Dendritic cell treated with granulocyte-macrophage colony-stimulating factor and Interleukin-4, amounts not matched to agents 40 ng/mL and 50 ng/mL, for 4 days (primary cell): ENCODE measurements around the gene OGDH.
"Not testable (repeated sequence)": the region's sequence is repeated elsewhere in the genome, so short reads cannot be mapped to it uniquely, and the experiment has no call there.

Experiments used
- H3K27ac Mint-ChIP-seq: one replicate; pipeline ENCODE4 v1.8.0; 2022; ENCODE audit warnings: mild to moderate bottlenecking, mixed read lengths
- H3K27me3 Mint-ChIP-seq: one replicate; pipeline ENCODE4 v1.8.0; 2022; ENCODE audit warnings: mild to moderate bottlenecking, mixed read lengths
- H3K36me3 Mint-ChIP-seq: one replicate; pipeline ENCODE4 v1.8.0; 2022; ENCODE audit warnings: low read depth, mixed read lengths
- H3K4me1 Mint-ChIP-seq: one replicate; pipeline ENCODE4 v1.8.0; 2022; ENCODE audit warnings: low read depth, mixed read lengths
- H3K4me3 Mint-ChIP-seq: one replicate; pipeline ENCODE4 v1.8.0; 2022; ENCODE audit warnings: mild to moderate bottlenecking, moderate library complexity, mixed read lengths
- H3K9me3 Mint-ChIP-seq: one replicate; pipeline ENCODE4 v1.8.0; 2022; ENCODE audit warnings: mixed read lengths
- intact Hi-C: fragments of 100-400 bp; cut with micrococcal nuclease; formaldehyde crosslinking; loops from one replicate; pipeline ENCODE4 v1.15.0; 2022

Gene OGDH

GRCh38 chr7:44711528-44711927 is 105.1 kb downstream of the OGDH start:
- intact Hi-C loops = loop anchor here (5.0 kb wide), 1 partner anchor 36 kb away; the partner anchor contains the start of gene ZMIZ2
- H3K4me3 Mint-ChIP-seq = no peak overlapping the region
- peaks cover 46% of the 10 kb centered on the region for H3K36me3 Mint-ChIP-seq
- H3K9me3 Mint-ChIP-seq = no peaks in the 10 kb centered on the region
- H3K27me3 Mint-ChIP-seq = peaks cover 7% of the 10 kb centered on the region
- peaks cover 32% of the 10 kb centered on the region for H3K4me1 Mint-ChIP-seq
- no peak overlapping the region for H3K27ac Mint-ChIP-seq

DNA sequence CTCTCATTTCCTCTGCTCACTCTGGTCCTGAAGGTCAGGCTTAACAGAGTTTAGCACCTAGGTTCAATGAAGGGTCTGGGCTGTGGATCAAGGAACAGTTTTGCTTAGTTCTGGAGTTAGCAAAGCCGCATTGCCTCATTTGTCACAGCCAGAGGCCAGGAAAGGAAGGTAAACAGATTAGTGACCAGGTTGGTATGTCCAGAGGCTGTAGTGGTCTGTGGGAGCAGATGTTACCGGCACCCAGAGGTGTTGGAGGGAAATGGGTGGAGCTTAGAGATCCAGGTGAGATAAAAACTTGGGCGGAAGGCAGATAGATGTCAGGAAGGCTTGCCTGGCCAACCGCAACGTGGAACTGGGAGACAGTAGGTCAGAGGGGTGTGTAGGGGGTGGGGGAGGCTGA is 105.6 kb downstream of the OGDH start:
- intact Hi-C loops = loop anchor here (5.0 kb wide), 1 partner anchor 35 kb away; the partner anchor contains the start of gene ZMIZ2
- Mint-ChIP-seq H3K27ac (no peak overlapping the region), H3K4me1 (peaks cover 29% of the 10 kb centered on the region), H3K36me3 (peaks cover 41% of the 10 kb centered on the region), H3K27me3 (peaks cover 7% of the 10 kb centered on the region), H3K9me3 (no peaks in the 10 kb centered on the region), H3K4me3 (no peak overlapping the region)

DNA sequence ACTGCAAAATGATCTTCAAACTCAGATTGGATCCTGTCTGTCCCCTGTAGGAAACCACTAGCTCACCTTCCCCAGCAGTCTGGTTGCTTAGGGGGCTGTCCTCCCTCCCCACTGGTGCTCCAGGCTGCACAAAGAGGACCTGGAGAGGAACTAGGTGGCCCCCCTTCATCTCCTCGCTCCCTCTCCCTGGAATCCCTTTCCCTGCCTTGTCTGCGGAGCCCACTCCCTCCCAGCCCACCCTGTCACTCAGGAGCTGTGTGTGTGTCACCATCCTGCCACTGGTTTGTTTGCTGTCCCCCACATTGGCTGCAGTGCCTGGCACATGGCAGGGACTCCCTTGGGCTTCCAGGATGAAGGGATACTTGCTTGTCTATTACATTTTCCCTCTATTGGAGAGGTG is 106.7 kb downstream of the OGDH start:
- H3K9me3 Mint-ChIP-seq = no peaks in the 10 kb centered on the region
- H3K36me3 Mint-ChIP-seq = peaks cover 30% of the 10 kb centered on the region
- intact Hi-C loops = loop anchor here (5.0 kb wide), 1 partner anchor 34 kb away; the partner anchor contains the start of gene ZMIZ2
- H3K4me1 Mint-ChIP-seq = peaks cover 18% of the 10 kb centered on the region
- H3K27ac Mint-ChIP-seq = no peak overlapping the region
- H3K4me3 Mint-ChIP-seq = no peak overlapping the region
- peaks cover 7% of the 10 kb centered on the region for H3K27me3 Mint-ChIP-seq

DNA sequence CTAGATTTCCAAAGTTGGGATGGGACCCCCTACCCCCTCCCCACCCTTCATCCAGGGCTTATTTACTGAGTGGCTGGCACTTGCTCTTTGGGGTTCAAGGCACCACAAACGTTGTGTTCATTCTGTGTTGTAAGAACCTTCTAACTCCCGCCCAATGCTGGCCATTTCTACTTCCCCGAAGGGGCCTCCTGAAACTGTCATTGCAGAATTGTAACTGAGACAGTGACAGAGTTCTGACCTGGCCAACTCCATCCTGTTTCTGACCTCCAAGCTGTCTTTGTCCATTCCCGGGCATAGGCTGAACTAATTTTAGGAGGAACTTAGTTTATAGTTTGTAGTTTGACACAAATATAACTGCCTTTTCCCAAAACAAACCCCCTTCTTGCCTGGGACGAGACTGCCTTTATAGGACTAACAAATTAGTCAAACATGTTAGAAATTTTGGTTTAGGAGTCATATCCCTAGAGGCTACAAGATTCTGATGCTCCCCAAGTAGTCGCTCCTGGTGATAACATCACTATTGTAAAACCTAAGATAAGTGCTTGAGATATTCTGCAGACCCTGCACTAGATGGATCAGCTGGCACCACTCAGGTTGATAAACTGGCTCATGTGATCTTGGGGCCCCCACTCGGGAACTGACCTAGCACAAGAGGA is 107.4 kb downstream of the OGDH start:
- Mint-ChIP-seq H3K4me1 (peaks cover 11% of the 10 kb centered on the region), H3K9me3 (no peaks in the 10 kb centered on the region), H3K27ac (no peak overlapping the region), H3K36me3 (peaks cover 23% of the 10 kb centered on the region), H3K27me3 (peaks cover 7% of the 10 kb centered on the region), H3K4me3 (no peak overlapping the region)
- intact Hi-C loops = loop anchor here (5.0 kb wide), 1 partner anchor 33 kb away; the partner anchor contains the start of gene ZMIZ2

GRCh38 chr7:44716205-44716604 is 109.8 kb downstream of the OGDH start:
- H3K4me3 Mint-ChIP-seq = no peak overlapping the region
- intact Hi-C loops = no loop called here
- peaks cover 7% of the 10 kb centered on the region for H3K4me1 Mint-ChIP-seq
- H3K27ac Mint-ChIP-seq = no peak overlapping the region
- no peaks in the 10 kb centered on the region for H3K9me3 Mint-ChIP-seq
- no peaks in the 10 kb centered on the region for H3K36me3 Mint-ChIP-seq
- H3K27me3 Mint-ChIP-seq = peaks cover 7% of the 10 kb centered on the region

- intact Hi-C loops = no loop called here
Observed at GRCh38 chr7:44720301-44720700, 113.9 kb downstream of the OGDH start.

GRCh38 chr7:44724276-44724675 is 117.8 kb downstream of the OGDH start:
- intact Hi-C loops = no loop called here
- Mint-ChIP-seq H3K4me1 (peaks cover 14% of the 10 kb centered on the region), H3K27me3 (no peaks in the 10 kb centered on the region), H3K27ac (no peak overlapping the region), H3K36me3 (no peaks in the 10 kb centered on the region), H3K4me3 (no peak overlapping the region), H3K9me3 (no peaks in the 10 kb centered on the region)

More at GRCh38 chr7:44720301-44720700, 113.9 kb downstream of the OGDH start:
- no peaks in the 10 kb centered on the region for H3K9me3 Mint-ChIP-seq
- no peak overlapping the region for H3K27ac Mint-ChIP-seq
- H3K4me3 Mint-ChIP-seq = no peak overlapping the region
- peaks cover 2% of the 10 kb centered on the region for H3K27me3 Mint-ChIP-seq
- H3K36me3 Mint-ChIP-seq = no peaks in the 10 kb centered on the region
- H3K4me1 Mint-ChIP-seq = no peaks in the 10 kb centered on the region

DNA sequence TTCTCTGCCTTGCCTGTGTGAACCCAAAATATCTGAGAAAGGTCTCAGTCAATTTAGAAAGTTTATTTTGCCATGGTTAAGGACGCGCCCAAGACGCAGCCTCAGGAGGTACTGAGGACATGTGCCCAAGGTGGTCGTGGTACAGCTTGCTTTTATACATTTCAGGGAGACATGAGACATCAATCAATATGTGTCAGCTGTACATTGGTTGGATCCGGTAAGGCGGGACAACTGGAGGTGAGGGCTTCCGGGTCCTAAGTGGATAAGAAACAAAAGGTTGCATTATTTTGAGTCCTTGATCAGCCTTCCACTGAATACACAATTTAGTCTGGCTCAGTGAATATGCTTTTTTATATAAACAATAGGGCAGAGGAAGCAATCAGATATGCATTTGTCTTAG is 119.8 kb downstream of the OGDH start:
- intact Hi-C loops, H3K9me3 Mint-ChIP-seq, H3K4me3 Mint-ChIP-seq, H3K36me3 Mint-ChIP-seq, H3K27me3 Mint-ChIP-seq: not testable (repeated sequence)
- peaks cover 20% of the 10 kb centered on the region for H3K4me1 Mint-ChIP-seq
- peak overlapping the region; percentile 89 for H3K27ac Mint-ChIP-seq

- peak overlapping the region; percentile 89 for H3K27ac Mint-ChIP-seq
- peak overlapping the region; percentile 55 for H3K4me3 Mint-ChIP-seq
- no peaks in the 10 kb centered on the region for H3K27me3 Mint-ChIP-seq
- H3K9me3 Mint-ChIP-seq = no peaks in the 10 kb centered on the region
- peaks cover 20% of the 10 kb centered on the region for H3K4me1 Mint-ChIP-seq
- H3K36me3 Mint-ChIP-seq = no peaks in the 10 kb centered on the region
- intact Hi-C loops = no loop called here
Observed at GRCh38 chr7:44727158-44727936, 120.9 kb downstream of the OGDH start.

DNA sequence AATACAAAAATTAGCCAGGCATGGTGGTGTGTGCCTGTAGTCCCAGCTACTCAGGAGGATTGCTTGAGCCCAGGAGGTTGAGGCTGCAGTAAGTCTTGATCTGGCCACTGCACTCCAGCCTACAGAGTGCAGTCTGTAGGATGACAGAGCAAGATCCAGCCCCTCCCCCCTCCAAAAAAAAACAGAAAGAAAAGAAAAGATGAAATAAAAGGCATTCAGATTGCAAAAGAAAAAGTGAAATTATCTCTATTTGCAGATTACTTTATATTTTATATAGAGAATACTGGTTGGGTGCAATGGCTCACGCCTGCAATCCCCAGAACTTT is 121.5 kb downstream of the OGDH start:
- intact Hi-C loops = no loop called here
- H3K9me3 Mint-ChIP-seq = no peaks in the 10 kb centered on the region
- no peak overlapping the region for H3K4me3 Mint-ChIP-seq
- H3K4me1 Mint-ChIP-seq = peaks cover 20% of the 10 kb centered on the region
- H3K27ac Mint-ChIP-seq = peak overlapping the region; percentile 89
- no peaks in the 10 kb centered on the region for H3K27me3 Mint-ChIP-seq
- no peaks in the 10 kb centered on the region for H3K36me3 Mint-ChIP-seq

GRCh38 chr7:44729949-44730590 is 123.6 kb downstream of the OGDH start:
- Mint-ChIP-seq H3K9me3 (no peaks in the 10 kb centered on the region), H3K27me3 (no peaks in the 10 kb centered on the region), H3K36me3 (no peaks in the 10 kb centered on the region), H3K27ac (no peak overlapping the region), H3K4me3 (no peak overlapping the region), H3K4me1 (peaks cover 32% of the 10 kb centered on the region)
- intact Hi-C loops = no loop called here

GRCh38 chr7:44732971-44733370 is 126.5 kb downstream of the OGDH start:
- H3K4me3 Mint-ChIP-seq, intact Hi-C loops, H3K9me3 Mint-ChIP-seq, H3K27me3 Mint-ChIP-seq, H3K36me3 Mint-ChIP-seq, H3K27ac Mint-ChIP-seq: not testable (repeated sequence)
- peaks cover 33% of the 10 kb centered on the region for H3K4me1 Mint-ChIP-seq

- no peaks in the 10 kb centered on the region for H3K9me3 Mint-ChIP-seq
- H3K4me3 Mint-ChIP-seq = no peak overlapping the region
- H3K36me3 Mint-ChIP-seq = no peaks in the 10 kb centered on the region
- H3K27me3 Mint-ChIP-seq = no peaks in the 10 kb centered on the region
- H3K27ac Mint-ChIP-seq = peak overlapping the region; percentile 79
- peaks cover 34% of the 10 kb centered on the region for H3K4me1 Mint-ChIP-seq
- intact Hi-C loops = no loop called here
Observed at GRCh38 chr7:44733708-44734481, 127.5 kb downstream of the OGDH start.
